Activated CD4-positive, alpha-beta T cell treated with anti-CD3 and anti-CD28 coated beads, Interleukin-2, amount 50 U/mL, for 24 hours (primary cell): ENCODE results near the gene SDHA.
"Not testable (repeated sequence)": the region's sequence is repeated elsewhere in the genome, so short reads cannot be mapped to it uniquely, and the experiment has no call there.

Source experiments
- DNase-seq, 2 donors: peaks; one replicate each; pipeline ENCODE4 v3.0.0-alpha.2; 2020; ENCODE audit warnings: low read depth in 1 of 2, low spot score in 1 of 2

SDHA gene

DNA sequence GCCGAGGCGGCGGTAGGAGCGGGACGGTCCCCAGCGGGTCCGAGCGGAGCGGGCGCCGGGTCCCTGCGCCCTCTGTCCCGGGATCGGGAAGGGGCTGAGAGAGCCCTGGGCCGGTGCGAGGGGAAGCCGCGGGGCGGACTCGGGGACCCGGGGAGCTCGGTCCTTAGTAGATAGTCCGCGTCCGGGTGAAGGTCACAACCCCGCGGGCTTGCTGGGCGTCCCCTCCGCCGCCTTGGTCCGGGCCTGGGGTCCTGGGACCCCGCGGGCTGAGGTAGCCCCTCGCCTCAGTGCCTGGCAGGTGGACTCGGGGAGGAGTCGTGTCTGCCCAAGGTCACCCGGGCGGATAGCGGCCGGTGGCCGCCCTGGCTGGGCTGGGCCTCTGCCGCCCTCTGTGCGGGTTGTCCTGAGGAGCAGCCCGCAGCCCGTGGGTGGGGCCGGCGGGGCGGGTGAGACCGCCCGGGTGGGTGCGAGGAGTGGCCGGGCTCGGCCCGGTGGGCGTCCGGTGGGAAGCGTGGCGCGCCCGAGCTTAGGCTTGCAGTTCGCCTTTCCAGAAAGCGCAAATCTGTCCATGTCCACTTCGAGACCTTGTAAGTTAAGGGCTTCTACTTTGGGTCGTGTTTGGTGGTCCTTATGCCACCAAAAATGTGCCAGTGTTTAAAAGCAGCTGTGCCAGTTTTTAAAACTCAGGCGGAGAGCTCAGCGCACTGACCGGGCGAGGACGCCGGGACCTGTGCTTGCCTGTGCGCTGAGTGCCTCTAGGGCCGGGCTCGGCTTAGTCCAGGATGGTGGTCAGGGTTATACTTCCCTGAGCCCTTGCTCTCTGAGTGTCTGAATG lies 554 bp downstream of the SDHA start:
- no peak for DNase-seq

DNA sequence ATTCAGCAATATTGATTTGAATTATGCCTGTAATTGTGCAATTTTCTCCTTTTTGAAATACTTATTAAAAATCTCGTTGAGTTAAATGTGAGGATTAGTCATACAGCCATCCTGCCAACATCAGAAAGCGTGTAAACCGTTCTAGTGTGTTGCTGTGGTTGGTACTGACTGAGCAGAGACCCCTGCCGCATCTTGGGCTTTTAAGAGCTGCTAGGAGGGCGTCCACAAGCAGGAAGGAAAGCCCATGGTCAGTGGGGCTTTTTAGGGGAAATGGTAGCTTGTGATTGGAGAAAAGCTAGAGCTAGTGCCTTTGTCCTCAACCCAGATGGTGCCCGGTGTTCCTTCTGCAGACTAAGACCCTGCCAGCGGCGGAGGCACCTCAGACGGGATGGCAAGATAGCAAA lies 1.3 kb downstream of the SDHA start:
- DNase-seq = no peak

DNA sequence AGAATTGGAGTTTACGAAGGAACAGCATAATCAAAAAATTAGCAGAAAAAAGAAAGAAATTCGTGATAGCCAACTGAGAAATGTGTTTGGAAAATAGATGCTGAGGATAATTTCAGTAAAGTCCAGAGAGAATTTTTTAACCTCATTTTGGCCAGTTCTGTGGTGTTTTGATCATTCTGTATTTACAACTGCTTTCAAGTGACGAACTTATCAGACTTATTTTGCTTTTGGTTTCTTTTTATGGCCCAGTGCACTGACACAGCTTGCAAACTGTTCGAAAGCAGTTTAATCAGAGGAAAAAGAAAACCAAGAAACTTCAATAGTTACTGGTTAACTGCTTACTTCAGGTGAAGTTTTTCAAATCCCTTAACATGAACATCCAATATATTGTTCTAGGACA lies 1.9 kb downstream of the SDHA start:
- DNase-seq = no peak

DNA sequence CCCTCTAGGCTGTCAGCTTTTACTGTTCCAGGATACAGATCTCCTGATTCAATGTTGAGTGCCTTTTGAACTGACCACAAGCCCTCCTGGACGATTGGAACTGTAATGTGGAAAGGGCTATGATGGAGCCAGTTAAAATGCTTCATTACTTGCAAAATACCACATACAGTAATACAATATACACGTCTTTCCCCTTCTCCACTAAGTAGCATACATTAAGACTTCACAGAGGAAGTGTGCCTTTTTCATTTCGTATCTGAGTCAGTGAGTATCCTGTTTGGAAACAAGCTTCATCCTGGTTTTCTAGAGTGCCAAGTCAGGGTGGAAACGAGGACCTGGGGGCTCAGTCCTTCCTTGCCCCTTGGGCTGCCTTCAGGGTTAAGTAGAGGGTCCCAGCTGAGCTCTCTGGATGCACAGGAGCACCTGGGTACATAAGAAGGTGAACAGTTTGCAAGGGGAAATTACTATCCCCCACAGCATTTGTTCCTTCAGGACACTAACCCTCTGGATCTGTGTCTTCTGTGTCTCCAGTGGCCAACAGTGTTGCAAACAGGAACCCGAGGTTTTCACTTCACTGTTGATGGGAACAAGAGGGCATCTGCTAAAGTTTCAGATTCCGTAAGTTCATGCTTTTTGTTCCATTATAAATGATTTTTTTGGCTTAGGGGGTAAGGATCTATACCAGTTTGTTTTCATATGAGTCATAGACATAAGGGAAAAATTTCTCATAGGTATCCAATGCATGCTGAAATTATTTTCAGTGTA lies 5.0 kb downstream of the SDHA start:
- DNase-seq = not testable (repeated sequence)

DNA sequence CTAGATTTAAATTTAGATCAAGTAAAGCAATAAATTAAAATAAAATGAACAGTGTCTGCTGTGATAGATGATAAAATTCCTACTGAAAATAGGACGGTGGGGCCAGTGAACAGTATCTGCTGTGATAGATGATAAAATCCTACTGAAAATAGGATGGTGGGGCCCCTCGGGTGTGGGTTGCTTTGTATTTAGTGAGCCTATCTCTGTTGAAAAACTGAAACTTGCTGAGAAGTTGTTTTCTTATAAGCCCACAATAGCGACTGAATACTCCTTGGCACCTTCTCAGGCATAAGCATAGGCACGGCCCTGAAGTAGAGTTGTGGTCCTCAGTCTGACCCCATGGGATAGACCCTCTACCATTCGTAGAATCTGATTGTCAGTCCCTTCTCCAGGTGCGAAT lies 5.7 kb downstream of the SDHA start:
- DNase-seq = no peak

DNA sequence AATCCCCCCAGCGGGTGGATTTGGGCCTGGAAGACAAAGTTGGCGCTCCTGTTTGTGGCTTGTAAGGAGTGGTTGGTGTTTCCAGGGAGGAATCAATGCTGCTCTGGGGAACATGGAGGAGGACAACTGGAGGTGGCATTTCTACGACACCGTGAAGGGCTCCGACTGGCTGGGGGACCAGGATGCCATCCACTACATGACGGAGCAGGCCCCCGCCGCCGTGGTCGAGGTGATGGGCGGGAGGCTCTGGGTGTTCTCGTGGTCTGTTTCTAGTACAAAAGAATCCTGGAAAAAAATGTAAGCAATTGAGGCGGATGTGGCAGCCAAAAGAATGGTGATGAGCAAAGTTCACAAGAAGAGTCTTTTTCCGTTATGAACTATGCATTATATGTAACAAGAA lies 7.2 kb downstream of the SDHA start:
- no peak for DNase-seq

DNA sequence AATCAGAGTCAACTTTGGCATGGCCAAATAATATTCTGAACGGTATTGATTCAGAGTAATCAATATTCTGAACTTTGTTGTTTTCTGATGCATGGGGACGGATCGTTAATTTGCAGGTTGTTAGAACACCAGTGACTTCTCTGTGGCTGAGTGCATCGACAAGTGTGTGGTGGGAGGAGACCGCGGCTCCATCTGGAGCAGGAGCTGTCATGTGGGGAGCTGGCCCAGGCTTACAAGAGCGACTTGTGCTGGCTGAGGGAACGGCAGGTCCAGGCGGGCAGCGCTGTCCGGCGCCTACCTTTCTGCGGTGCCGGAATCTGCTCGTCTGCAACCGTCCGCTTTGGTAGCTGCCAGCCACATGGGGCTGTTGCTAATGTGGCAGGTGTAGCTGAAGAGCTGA lies 9.3 kb downstream of the SDHA start:
- DNase-seq = not testable (repeated sequence)

DNA sequence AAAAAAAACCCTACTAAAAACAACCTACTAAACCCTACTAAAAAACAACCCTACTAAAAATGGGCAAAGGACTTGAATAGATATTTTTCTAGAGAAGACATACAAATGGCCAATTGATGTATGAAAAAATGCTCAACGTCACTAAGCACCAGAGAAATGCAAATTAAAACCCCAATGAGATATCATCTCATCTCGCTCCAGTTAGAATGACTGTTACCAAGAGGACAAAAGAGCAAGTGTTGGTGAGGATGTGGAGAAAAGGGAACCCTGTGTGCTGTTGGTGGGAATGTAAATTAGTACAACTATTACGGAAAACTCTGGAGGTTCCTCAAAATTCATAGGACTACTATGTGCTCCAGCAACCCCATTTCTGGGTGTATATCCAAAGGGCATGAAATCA lies 10.8 kb downstream of the SDHA start:
- DNase-seq = no peak

DNA sequence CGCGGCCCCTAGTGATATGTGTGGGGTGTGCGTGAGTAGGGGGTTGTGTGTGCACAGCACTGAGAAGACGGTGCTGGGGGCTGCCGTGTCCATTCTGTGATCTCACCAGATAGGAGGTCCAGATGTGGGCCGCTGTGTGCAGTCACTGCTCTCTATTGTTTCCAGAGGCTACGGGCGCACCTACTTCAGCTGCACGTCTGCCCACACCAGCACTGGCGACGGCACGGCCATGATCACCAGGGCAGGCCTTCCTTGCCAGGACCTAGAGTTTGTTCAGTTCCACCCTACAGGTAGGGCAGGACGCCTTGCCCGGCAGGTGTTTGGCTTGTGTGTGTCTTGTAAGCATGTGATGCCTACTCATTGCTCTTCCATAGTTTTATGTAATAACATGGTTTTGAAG lies 12.6 kb downstream of the SDHA start:
- DNase-seq = no peak

DNA sequence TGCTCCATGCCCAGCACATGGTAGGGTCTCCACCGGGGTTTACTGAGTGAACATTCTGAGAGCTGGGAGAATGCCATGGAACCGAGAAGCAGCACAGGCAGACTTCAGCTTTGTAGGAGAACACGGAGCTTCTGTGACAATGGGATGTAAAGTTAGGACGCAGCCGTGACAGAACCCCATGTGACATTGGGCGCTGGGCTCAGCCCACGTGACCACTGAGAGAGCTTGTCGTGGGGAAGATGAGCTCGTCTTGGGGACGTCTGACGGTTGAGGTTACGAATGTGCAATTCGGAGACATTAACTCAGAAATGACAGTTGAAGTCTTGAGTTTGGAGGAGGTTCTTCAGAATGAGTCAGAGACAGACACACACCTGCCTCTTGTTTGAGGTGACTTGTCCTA lies 13.5 kb downstream of the SDHA start:
- DNase-seq = no peak

DNA sequence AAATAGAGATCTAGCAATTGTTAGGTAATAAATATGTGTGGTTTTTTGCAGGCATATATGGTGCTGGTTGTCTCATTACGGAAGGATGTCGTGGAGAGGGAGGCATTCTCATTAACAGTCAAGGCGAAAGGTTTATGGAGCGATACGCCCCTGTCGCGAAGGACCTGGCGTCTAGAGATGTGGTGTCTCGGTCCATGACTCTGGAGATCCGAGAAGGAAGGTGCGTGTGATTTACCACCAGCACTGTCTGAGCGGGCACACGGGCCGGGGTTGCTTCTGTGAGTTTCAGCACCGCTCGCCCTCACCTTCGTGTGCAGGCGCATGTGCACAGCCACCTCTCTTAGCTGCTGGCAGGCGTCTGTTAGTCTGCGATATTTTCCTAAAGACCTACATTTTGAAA lies 15.3 kb downstream of the SDHA start:
- DNase-seq = not testable (repeated sequence)

DNA sequence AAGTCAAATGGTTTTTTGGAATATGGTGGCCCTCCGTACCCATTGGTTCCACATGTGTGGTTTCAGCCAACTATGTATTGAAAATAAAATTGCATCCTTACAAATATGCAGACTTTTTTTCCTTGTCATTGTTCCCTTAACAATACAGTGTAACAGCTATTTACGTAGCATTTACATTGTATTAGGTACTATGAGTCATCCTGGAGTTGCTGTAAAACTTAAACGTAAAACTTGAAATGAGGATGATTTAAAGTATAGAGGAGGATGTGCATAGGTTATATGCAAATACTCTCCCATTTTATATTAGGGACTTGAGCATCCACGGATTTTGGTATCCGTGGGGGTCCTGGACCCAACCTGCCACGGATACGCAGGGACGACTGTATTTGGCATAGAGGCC lies 16.3 kb downstream of the SDHA start:
- DNase-seq = no peak

DNA sequence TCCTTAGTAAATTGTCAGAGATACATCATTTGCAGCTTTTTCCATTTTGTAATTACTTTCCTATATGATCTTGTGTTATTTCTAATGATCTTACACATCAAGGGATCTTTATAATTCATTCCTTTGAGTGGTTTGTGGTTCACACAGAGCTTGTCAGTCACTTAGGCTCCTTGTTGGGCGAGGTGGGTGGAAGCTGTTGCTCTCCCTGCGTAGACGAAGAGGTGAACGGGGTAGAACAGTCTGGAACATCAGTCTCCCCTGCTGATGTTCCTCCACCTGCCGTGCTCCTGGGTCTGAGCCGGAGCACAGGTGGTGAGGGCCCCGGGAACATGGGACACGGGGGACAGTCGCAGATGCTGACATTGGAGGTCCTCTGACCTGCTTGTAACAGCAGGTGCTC lies 17.4 kb downstream of the SDHA start:
- DNase-seq = not testable (repeated sequence)

DNA sequence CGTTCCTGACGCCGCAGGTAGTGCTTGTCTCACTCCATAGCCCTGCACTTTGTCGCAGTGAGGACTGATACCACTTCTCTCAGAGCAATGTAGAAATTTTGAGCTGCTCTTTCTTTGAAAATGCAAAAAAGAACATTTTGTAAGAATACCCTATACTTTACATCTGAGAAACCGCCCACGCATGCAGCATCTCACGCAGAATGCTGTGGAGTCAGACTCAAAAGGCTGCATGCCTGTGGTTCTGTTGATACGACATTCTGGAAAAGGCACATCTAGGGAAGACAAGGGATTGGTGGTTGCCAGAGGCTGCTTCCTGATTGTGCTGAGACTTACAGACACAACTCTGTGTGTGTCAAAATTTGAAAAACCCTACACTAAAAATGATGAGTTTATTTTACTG lies 19.8 kb downstream of the SDHA start:
- DNase-seq = not testable (repeated sequence)

DNA sequence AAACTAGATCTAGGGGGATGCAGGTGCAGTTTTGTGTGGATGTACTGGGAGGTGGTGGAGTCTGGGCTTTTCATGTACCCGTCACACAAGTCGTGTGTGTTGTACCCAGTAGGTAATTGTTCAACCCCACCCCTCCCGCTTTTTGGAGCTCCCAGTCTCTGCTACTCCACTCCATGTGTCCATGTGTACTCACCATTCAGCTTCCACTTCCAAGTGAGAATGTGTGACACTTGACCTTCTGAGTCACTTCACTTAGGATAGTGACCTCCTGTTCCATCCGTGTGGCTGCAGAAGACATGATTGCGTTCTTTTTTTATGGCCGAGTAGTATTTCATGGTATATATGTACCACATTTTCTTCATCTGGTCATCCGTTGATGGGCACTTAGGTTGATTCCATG lies 22.4 kb downstream of the SDHA start:
- DNase-seq = not testable (repeated sequence)

DNA sequence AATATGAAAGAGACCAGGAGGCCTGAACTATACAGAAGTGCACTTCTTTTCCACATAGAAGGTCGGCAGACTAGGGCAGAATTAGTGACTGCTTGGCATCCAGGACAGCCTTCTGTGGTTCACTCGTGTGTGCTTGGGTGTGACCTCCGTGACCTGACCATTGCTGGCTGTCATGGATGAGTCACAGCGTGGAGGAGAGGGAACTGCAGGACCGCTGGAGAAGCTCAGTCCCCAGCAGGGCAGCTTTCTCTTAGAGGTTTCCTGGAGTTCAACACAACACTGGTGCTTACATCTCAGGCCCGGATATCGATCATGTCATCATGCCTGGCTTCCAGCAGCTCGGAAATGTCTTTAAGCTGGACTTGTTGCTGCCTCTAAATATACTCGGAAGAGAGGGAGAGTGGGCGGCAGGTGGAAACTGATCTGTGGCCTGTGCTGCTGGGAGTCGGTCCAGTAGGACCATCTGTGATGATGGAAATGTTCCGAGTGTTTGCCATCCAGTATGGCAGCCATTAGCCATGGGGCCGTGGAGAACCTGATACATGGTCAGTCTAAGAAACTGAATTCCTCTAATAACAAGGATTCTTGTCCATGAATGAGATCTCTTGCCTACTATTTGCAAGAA lies 23.0 kb downstream of the SDHA start:
- not testable (repeated sequence) for DNase-seq

DNA sequence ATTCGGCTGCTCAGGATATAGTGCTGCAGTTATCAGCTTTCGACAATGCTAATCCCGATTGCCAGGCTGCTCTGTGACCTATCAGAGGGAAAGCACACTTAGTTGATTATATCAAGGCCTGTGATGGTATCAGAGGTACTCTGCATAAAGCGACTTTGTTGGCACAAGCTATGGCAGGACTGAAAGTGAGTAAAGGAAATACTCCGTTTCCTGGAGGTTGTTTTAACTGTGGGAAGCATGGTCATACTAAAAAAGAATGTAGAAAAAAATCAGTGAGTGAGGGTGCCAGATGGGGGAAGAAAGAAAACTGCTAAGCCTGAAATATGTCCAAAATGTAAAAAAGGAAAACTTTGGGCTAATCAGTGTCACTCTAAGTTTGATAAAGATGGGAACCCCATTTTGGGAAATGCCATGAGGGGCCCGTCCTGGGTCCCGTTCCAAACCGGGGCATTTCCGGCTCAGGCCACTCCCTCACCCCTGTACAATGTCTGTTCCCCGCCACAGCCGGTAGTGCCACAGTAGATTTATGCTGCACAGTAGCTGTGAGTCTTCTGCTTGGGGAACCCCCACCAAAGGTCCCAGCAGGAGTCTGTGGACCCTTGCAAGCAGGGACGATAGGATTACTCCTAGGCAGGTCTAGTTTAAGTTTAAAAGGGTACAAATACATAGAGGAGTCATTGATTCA lies 25.7 kb downstream of the SDHA start:
- DNase-seq = peak in 1 of 2 donors; percentile 21

DNA sequence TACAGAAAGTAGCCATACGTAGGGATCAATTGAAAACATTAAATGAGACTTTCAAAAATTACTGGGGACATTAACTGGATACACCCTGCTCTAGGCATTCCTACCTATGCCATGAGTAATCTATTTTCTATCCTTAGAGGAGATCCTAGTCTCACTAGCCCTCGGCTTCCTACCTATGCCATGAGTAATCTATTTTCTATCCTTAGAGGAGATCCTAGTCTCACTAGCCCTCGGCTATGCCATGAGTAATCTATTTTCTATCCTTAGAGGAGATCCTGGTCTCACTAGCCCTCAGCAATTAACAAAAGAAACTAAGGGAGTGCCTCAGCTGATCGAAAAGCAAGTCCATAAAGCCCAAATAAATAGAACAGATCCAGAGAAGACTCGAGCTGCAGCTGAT lies 27.6 kb downstream of the SDHA start:
- DNase-seq = not testable (repeated sequence)

DNA sequence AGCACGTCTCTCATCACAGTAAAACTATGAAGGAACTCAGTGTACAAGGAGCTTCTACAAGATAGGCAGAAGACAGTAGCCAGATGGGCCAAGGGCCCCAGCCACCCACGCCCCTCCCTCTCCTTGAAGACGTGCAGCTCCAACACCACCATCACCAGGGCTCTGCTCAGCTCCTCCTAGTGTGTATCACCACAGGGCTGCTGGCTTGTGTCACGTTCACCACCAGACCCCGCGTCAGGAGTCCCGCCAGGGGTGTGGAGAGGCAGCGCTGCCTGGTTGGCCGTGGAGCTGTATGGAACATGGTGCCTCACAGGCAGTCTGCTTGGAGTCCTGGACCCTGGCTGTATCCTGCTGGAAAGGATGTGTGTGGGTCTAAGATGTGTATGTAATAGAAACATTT lies 32.3 kb downstream of the SDHA start:
- not testable (repeated sequence) for DNase-seq

DNA sequence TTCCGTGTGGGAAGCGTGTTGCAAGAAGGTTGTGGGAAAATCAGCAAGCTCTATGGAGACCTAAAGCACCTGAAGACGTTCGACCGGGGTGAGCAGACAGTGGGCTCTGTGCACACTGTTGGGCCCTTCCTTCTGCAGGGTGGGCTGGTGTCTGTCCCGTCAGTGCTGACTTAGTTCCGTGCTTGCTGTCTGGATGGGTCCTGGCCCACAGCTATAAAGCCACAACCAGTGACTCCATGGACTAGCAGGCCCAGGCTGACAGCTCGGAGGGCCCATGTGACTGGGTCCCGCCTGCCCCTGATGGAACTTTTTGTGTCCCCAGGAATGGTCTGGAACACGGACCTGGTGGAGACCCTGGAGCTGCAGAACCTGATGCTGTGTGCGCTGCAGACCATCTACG lies 32.9 kb downstream of the SDHA start:
- not testable (repeated sequence) for DNase-seq

DNA sequence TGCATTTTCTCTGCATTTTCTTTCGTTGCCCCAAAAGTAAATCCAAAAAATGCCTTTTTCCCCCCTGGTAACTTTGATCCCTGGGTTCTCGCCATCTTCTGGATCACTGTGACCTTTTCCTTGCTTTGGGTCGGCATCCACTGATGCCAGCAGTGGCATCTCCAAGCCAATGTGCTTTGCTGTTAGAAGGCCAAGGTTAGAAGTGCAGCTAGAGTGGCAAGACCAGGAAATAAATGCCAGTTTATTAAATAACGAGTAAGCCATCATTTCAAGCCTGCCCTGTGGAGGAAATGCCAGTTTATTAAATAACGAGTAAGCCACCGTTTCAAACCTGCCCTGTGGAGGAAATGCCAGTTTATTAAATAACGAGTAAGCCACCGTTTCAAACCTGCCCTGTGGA lies 33.4 kb downstream of the SDHA start:
- DNase-seq = not testable (repeated sequence)
